ENCODE results near the gene LYPD4.

DNA sequence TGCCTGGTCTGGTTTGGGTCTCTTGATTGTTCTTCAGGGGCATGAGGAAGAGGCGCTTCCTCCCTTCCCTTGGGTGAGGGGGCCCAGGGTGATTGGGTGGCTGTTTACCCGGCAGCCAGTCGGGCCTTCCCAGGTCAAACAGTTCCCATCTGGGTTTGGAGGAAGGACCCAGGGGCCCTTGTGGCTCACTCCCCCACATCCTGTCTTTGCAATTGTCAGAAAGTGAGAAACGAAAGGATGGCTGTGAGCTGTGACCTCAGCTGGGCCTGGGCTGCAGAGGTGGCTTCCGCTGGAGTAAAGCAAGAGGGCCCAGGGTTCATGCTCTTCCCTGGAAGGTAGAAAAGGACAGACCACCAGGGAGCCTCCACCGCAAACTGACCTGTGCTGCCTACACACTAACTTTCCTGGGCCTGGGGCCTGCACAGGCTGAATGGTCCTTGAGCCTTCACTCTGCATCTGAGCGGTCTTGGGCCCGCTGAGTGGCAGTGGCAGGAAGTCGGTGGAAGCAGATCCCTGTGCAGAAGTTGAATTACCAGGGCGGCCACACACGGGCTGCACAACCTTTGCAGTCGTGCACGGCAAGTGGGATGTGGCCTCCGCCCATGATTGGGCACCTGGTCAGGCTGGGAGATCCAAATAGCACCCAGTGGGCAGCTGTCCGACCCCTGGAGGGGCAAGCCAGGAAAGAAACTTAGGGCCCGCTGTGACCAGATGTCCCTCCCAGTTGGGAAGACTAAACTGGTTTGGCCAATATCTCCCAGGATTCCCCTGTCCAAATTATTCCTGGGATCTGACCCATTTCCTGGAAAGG, 27.3 kb upstream of the LYPD4 start:
- TF ChIP-seq CTCF (conservative IDR thresholded peaks at IDR 0.05), result no peak
- no peak for TF ChIP-seq EZH2 (IDR thresholded peaks at IDR 0.05; ENCODE audit: low read depth)

Measured in PC-9 (cell line).